C4-2B (cell line): ENCODE results near the gene CARHSP1.

Experiments used
- H3K27ac ChIP-seq: fragments of 450-650 bp; 2 replicates; pipeline ENCODE4 v1.5.1; 2017
- CTCF ChIP-seq: fragments of 450-650 bp; conservative IDR thresholded peaks from 2 replicates; pipeline ENCODE4 v1.5.1; 2017; ENCODE audit warnings: mild to moderate bottlenecking
- ZFX ChIP-seq: fragments of 450-650 bp; IDR thresholded peaks from 2 replicates; pipeline ENCODE4 v1.6.1; 2017

Gene CARHSP1

GRCh38 chr16:8853150-8853549 lies 15.7 kb downstream of the CARHSP1 start:
- H3K27ac ChIP-seq = no peak overlapping the region
- TF ChIP-seq CTCF (no peak), ZFX (no peak)

- no peak overlapping the region for H3K27ac ChIP-seq
- TF ChIP-seq CTCF = no peak
- no peak for TF ChIP-seq ZFX
Observed at GRCh38 chr16:8852534-8852933, 16.3 kb downstream of the CARHSP1 start.

- TF ChIP-seq CTCF (no peak), ZFX (no peak)
- no peak overlapping the region for H3K27ac ChIP-seq
Observed at GRCh38 chr16:8851761-8852403, 16.9 kb downstream of the CARHSP1 start.

- H3K27ac ChIP-seq = no peak overlapping the region
- no peak for TF ChIP-seq CTCF
- TF ChIP-seq ZFX = no peak
Observed at GRCh38 chr16:8850279-8850885, 18.4 kb downstream of the CARHSP1 start.

- no peak overlapping the region for H3K27ac ChIP-seq
- no peak for TF ChIP-seq ZFX
- no peak for TF ChIP-seq CTCF
Observed at GRCh38 chr16:8849411-8850011, 19.3 kb downstream of the CARHSP1 start.

GRCh38 chr16:8848939-8849391 lies 19.8 kb downstream of the CARHSP1 start:
- TF ChIP-seq ZFX = no peak
- TF ChIP-seq CTCF = no peak
- no peak overlapping the region for H3K27ac ChIP-seq

- H3K27ac ChIP-seq = no peak overlapping the region
Observed at GRCh38 chr16:8848231-8848938, 20.4 kb downstream of the CARHSP1 start.

More at GRCh38 chr16:8848231-8848938, 20.4 kb downstream of the CARHSP1 start:
- no peak for TF ChIP-seq CTCF
- TF ChIP-seq ZFX = no peak
